Lower leg skin (tissue), 3 donors: ENCODE data around the gene FBXO3.

Experiments used
- POLR2A ChIP-seq, 2 donors: fragments of 450-650 bp; IDR thresholded peaks; one replicate each; pipeline ENCODE4 v1.6.1; 2016 to 2017; ENCODE audit warnings: antibody characterized with exemption in 2 of 2, mild to moderate bottlenecking in 1 of 2, moderate library complexity in 1 of 2
- TF ChIP-seq, protein P1 (sequence below), 3 donors: fragments of 450-650 bp; IDR thresholded peaks; one replicate each; pipeline ENCODE4 v1.5.1; 2016; ENCODE audit warnings: antibody characterized with exemption in 3 of 3, mild to moderate bottlenecking in 3 of 3, moderate library complexity in 2 of 3

DNA sequence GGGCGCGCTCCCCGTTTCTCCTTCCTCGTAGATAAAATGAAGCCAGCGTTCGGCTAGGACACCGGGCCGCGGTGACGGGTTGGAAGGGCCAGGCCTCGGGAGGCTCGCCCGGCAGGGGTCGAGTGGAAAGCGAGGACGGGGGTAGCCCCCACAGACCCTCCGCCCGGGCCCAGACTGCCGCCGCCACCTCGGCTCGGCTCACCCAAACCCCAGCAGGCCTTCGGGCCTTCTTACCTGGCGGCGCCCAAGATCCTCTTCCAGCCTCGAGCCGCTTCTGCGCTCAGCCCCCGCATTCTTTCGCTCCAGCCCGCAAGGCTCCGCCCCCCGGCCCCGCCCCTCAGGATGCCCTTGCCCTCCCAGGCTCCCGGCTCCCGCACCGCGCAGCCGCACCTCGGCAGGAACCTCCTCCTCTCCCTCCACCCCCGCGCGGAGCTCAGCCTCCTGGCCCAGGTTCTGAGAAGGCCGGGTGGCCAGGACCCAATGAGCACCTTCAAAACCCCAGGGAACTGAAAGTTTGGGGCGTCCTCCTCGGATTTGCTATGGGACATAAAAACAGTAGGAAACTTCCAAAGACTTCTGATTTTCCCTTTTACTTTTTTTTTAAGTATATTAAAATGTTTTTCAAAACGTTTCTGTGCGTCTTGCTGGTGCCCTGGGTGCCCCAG, 38.0 kb downstream of the FBXO3 start, which contains the start of gene CD59:
- TF ChIP-seq, protein P1, sequence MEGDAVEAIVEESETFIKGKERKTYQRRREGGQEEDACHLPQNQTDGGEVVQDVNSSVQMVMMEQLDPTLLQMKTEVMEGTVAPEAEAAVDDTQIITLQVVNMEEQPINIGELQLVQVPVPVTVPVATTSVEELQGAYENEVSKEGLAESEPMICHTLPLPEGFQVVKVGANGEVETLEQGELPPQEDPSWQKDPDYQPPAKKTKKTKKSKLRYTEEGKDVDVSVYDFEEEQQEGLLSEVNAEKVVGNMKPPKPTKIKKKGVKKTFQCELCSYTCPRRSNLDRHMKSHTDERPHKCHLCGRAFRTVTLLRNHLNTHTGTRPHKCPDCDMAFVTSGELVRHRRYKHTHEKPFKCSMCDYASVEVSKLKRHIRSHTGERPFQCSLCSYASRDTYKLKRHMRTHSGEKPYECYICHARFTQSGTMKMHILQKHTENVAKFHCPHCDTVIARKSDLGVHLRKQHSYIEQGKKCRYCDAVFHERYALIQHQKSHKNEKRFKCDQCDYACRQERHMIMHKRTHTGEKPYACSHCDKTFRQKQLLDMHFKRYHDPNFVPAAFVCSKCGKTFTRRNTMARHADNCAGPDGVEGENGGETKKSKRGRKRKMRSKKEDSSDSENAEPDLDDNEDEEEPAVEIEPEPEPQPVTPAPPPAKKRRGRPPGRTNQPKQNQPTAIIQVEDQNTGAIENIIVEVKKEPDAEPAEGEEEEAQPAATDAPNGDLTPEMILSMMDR (IDR thresholded peaks at IDR 0.05): no peak
- TF ChIP-seq POLR2A (IDR thresholded peaks at IDR 0.05): peak in 1 of 2 donors; percentile 82
